ENCODE measurements around the gene SLC22A7. TPM values are rescaled to one million over a fixed set of nuclear protein-coding genes. Genes with fewer than 3 reads are reported as not detected.

The SLC22A7 gene
- total RNA-seq, 2 donors from 2014 or later = not detected

DNA sequence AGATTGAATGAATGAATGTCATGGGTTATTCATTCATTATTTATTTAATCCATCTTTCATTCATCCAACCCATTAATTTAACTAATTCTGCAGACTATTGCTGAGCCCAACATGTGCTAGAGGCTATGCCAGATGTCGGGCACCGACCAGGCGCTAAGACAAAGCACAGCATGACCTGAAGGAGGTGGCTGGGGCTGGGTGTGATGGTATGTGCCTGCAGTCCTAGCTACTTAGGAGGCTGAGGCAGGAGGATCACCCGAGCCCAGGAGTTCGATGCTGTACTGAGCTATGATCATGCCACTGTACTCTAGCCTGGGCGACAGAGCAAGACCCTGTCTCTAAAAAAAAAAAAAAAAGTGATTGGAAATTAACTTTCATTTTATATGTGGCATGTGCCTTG lies 5.7 kb upstream of the SLC22A7 start:
- no peak overlapping the region for H3K4me3 ChIP-seq (ENCODE audit: low read length)
- no peaks in the 10 kb centered on the region for H3K27me3 ChIP-seq (ENCODE audit: control insufficient read depth, insufficient read depth, low read length, poor library complexity, severe bottlenecking)
- Mint-ChIP-seq H3K27me3 (ENCODE audit: insufficient read depth) (peaks cover 2% of the 10 kb centered on the region), H3K27ac (no peak overlapping the region), H3K4me1 (peaks cover 12% of the 10 kb centered on the region), H3K36me3 (ENCODE audit: low read depth) (no peaks in the 10 kb centered on the region), H3K9me3 (no peaks in the 10 kb centered on the region), H3K4me3 (no peak overlapping the region)
- no peak overlapping the region for H3K27ac ChIP-seq (ENCODE audit: low read depth, low read length)
- DNase-seq = no peak
- H3K9me3 ChIP-seq (ENCODE audit: control insufficient read depth, low read length) = no peaks in the 10 kb centered on the region
- H3K9ac ChIP-seq (ENCODE audit: extremely low read depth, low read length, poor library complexity, severe bottlenecking) = no peak overlapping the region
- TF ChIP-seq, protein P1, sequence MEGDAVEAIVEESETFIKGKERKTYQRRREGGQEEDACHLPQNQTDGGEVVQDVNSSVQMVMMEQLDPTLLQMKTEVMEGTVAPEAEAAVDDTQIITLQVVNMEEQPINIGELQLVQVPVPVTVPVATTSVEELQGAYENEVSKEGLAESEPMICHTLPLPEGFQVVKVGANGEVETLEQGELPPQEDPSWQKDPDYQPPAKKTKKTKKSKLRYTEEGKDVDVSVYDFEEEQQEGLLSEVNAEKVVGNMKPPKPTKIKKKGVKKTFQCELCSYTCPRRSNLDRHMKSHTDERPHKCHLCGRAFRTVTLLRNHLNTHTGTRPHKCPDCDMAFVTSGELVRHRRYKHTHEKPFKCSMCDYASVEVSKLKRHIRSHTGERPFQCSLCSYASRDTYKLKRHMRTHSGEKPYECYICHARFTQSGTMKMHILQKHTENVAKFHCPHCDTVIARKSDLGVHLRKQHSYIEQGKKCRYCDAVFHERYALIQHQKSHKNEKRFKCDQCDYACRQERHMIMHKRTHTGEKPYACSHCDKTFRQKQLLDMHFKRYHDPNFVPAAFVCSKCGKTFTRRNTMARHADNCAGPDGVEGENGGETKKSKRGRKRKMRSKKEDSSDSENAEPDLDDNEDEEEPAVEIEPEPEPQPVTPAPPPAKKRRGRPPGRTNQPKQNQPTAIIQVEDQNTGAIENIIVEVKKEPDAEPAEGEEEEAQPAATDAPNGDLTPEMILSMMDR (conservative IDR thresholded peaks at IDR 0.05) = no peak
- 95% methylated on average over 5 to 6 of the region's 6 CpGs for WGBS, 2 experiments (ENCODE audit: insufficient coverage in 1 of 2, insufficient read length in 1 of 2)
- H3K36me3 ChIP-seq (ENCODE audit: control insufficient read depth, insufficient read depth, low read length) = no peaks in the 10 kb centered on the region
- peaks cover under 1% of the 10 kb centered on the region for H3K4me1 ChIP-seq (ENCODE audit: control insufficient read depth, insufficient read depth, low read length)

DNA sequence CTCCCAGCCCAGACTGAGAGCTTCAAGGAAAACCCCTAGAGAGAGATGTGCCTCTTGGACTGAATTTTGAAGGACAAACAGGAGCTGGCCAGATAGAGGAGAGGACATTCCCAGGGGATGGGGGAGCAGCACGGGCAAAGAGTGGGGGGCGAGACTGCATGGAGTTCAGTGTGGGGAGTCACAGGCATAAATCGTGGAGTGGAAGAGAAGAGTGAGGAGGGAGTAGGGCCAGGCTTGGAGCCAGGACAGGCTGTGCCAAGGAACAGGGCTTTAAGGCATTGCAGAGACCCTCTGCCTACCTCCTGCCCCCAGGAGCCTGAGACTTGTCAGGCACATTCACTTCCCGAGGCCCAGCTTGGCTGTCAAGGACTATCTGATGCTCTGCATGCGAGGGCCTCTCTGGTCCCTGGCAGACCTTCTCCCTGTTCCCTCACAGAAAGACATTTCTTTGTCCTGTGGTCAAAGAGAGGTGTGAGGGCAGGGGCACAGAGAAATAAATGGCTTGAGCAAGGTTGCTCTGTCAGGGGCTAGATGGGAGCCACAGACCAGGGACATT lies 5.2 kb upstream of the SLC22A7 start:
- Mint-ChIP-seq H3K9me3 (no peaks in the 10 kb centered on the region), H3K27ac (no peak overlapping the region), H3K4me1 (peaks cover 8% of the 10 kb centered on the region), H3K4me3 (no peak overlapping the region), H3K36me3 (ENCODE audit: low read depth) (no peaks in the 10 kb centered on the region), H3K27me3 (ENCODE audit: insufficient read depth) (peaks cover 2% of the 10 kb centered on the region)
- 88 to 100% methylated on average over 4 to 5 of the region's 5 CpGs for WGBS, 2 experiments (ENCODE audit: insufficient coverage in 1 of 2, insufficient read length in 1 of 2)
- Histone ChIP-seq H3K4me1 (ENCODE audit: control insufficient read depth, insufficient read depth, low read length) (peaks cover 3% of the 10 kb centered on the region), H3K27me3 (ENCODE audit: control insufficient read depth, insufficient read depth, low read length, poor library complexity, severe bottlenecking) (no peaks in the 10 kb centered on the region), H3K4me3 (ENCODE audit: low read length) (no peak overlapping the region), H3K36me3 (ENCODE audit: control insufficient read depth, insufficient read depth, low read length) (no peaks in the 10 kb centered on the region), H3K9me3 (ENCODE audit: control insufficient read depth, low read length) (no peaks in the 10 kb centered on the region), H3K27ac (ENCODE audit: low read depth, low read length) (no peak overlapping the region), H3K9ac (ENCODE audit: extremely low read depth, low read length, poor library complexity, severe bottlenecking) (no peak overlapping the region)
- no peak for DNase-seq
- TF ChIP-seq, protein P1 (conservative IDR thresholded peaks at IDR 0.05) = no peak

DNA sequence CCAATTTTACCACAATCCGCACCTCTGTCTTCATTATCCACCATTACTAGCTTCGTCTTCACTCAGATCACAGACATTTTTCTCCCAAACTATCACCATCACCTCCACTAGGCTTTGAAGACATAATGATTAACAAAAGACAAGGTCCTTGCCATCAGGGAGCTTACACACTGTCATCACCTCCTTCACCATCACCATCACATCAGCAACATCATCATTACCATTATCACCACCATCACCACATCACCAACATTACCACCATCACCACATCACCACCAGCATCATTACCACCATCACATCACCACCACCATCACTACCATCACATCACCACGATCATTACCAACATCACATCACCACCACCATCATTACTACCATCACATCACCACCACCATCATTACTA lies 4.4 kb upstream of the SLC22A7 start:
- peaks cover 3% of the 10 kb centered on the region for H3K4me1 Mint-ChIP-seq
- TF ChIP-seq, protein P1 (conservative IDR thresholded peaks at IDR 0.05) = no peak
- WGBS, 2 experiments (ENCODE audit: insufficient coverage in 1 of 2, insufficient read length in 1 of 2) = 89 to 90% methylated on average over 3 of the region's 3 CpGs

More for the DNA sequence above, 4.4 kb upstream of the SLC22A7 start:
- H3K27ac ChIP-seq (ENCODE audit: low read depth, low read length) = no peak overlapping the region
- H3K36me3 ChIP-seq (ENCODE audit: control insufficient read depth, insufficient read depth, low read length) = no peaks in the 10 kb centered on the region
- no peaks in the 10 kb centered on the region for H3K9me3 ChIP-seq (ENCODE audit: control insufficient read depth, low read length)
- Mint-ChIP-seq H3K36me3 (ENCODE audit: low read depth) (no peaks in the 10 kb centered on the region), H3K4me3 (no peak overlapping the region), H3K9me3 (no peaks in the 10 kb centered on the region), H3K27ac (no peak overlapping the region), H3K27me3 (ENCODE audit: insufficient read depth) (peaks cover 2% of the 10 kb centered on the region)
- H3K9ac ChIP-seq (ENCODE audit: extremely low read depth, low read length, poor library complexity, severe bottlenecking) = no peak overlapping the region
- DNase-seq = no peak
- H3K27me3 ChIP-seq (ENCODE audit: control insufficient read depth, insufficient read depth, low read length, poor library complexity, severe bottlenecking) = no peaks in the 10 kb centered on the region
- H3K4me3 ChIP-seq (ENCODE audit: low read length) = no peak overlapping the region
- peaks cover 3% of the 10 kb centered on the region for H3K4me1 ChIP-seq (ENCODE audit: control insufficient read depth, insufficient read depth, low read length)

Measured in endodermal cell (in vitro differentiated cells).